Mononuclear cell (primary cell): Measurements from ENCODE around the gene STARD5. TPM values are rescaled to one million over a fixed set of nuclear protein-coding genes. Genes with fewer than 3 reads are reported as not detected.
A peak's percentile ranks its signal among the peaks of the same experiment; 100 is the strongest.

ENCODE experiments used
- H3K27me3 ChIP-seq: 2 replicates; pipeline ENCODE4 v1.6.0; 2011; ENCODE audit warnings: low read length, control low read depth; ENCODE audit not compliant: insufficient read depth
- H3K4me1 ChIP-seq: 2 replicates; pipeline ENCODE4 v1.5.1; 2011; ENCODE audit warnings: mild to moderate bottlenecking, low read length, control low read depth; ENCODE audit not compliant: insufficient read depth
- H3K4me3 ChIP-seq: 2 replicates; pipeline ENCODE4 v1.5.1; 2011; ENCODE audit warnings: mild to moderate bottlenecking, low read length, moderate library complexity
- H3K9me3 ChIP-seq: 2 replicates; pipeline ENCODE4 v1.5.1; 2011; ENCODE audit warnings: low read depth, mild to moderate bottlenecking, control low read depth, low read length
- total RNA-seq: library from RNA; depleted of rRNA; stranded (reverse); fragments of >200 nt; gene quantifications from one replicate; pipeline ENCODE4 v1.2.3, GENCODE V29; 2012

STARD5 gene
- total RNA-seq, 1 donor = 14.1 TPM

GRCh38 chr15:81310480-81310879 is 13.5 kb downstream of the STARD5 start:
- H3K4me1 ChIP-seq = peaks cover 77% of the 10 kb centered on the region

GRCh38 chr15:81309647-81310450 is 14.1 kb downstream of the STARD5 start:
- no peaks in the 10 kb centered on the region for H3K27me3 ChIP-seq
- H3K9me3 ChIP-seq = no peaks in the 10 kb centered on the region
- H3K4me3 ChIP-seq = no peak overlapping the region
- H3K4me1 ChIP-seq = peaks cover 77% of the 10 kb centered on the region

More at GRCh38 chr15:81310480-81310879, 13.5 kb downstream of the STARD5 start:
- no peaks in the 10 kb centered on the region for H3K9me3 ChIP-seq
- no peak overlapping the region for H3K4me3 ChIP-seq
- no peaks in the 10 kb centered on the region for H3K27me3 ChIP-seq

- H3K27me3 ChIP-seq = no peaks in the 10 kb centered on the region
- H3K4me3 ChIP-seq = no peak overlapping the region
- H3K9me3 ChIP-seq = no peaks in the 10 kb centered on the region
- peaks cover 80% of the 10 kb centered on the region for H3K4me1 ChIP-seq
Measured at GRCh38 chr15:81308260-81308659, 15.7 kb downstream of the STARD5 start.

- Histone ChIP-seq H3K4me1 (peaks cover 84% of the 10 kb centered on the region), H3K4me3 (no peak overlapping the region), H3K9me3 (no peaks in the 10 kb centered on the region), H3K27me3 (no peaks in the 10 kb centered on the region)
Measured at GRCh38 chr15:81304226-81304625, 19.7 kb downstream of the STARD5 start.

GRCh38 chr15:81303244-81304225 is 20.4 kb downstream of the STARD5 start:
- peaks cover 91% of the 10 kb centered on the region for H3K4me1 ChIP-seq
- H3K4me3 ChIP-seq = peak overlapping the region; percentile 90
- H3K27me3 ChIP-seq = no peaks in the 10 kb centered on the region
- no peaks in the 10 kb centered on the region for H3K9me3 ChIP-seq

- Histone ChIP-seq H3K27me3 (no peaks in the 10 kb centered on the region), H3K9me3 (no peaks in the 10 kb centered on the region), H3K4me1 (peaks cover 98% of the 10 kb centered on the region), H3K4me3 (peak overlapping the region; percentile 90)
Measured at GRCh38 chr15:81302701-81303109, 21.2 kb downstream of the STARD5 start.

- H3K27me3 ChIP-seq = no peaks in the 10 kb centered on the region
- peak overlapping the region; percentile 90 for H3K4me3 ChIP-seq
- H3K4me1 ChIP-seq = peaks cover 90% of the 10 kb centered on the region
- H3K9me3 ChIP-seq = no peaks in the 10 kb centered on the region
Measured at GRCh38 chr15:81301815-81302399, 22.0 kb downstream of the STARD5 start.

GRCh38 chr15:81301385-81301784 is 22.6 kb downstream of the STARD5 start:
- Histone ChIP-seq H3K4me3 (peak overlapping the region; percentile 90), H3K9me3 (no peaks in the 10 kb centered on the region), H3K27me3 (no peaks in the 10 kb centered on the region), H3K4me1 (peaks cover 88% of the 10 kb centered on the region)

- H3K27me3 ChIP-seq = no peaks in the 10 kb centered on the region
- H3K9me3 ChIP-seq = no peaks in the 10 kb centered on the region
- H3K4me1 ChIP-seq = peaks cover 88% of the 10 kb centered on the region
- H3K4me3 ChIP-seq = peak overlapping the region; percentile 90
Measured at GRCh38 chr15:81299630-81300273, 24.2 kb downstream of the STARD5 start.

GRCh38 chr15:81299156-81299555 is 24.8 kb downstream of the STARD5 start:
- H3K4me1 ChIP-seq = peaks cover 88% of the 10 kb centered on the region
- H3K4me3 ChIP-seq = peak overlapping the region; percentile 90
- no peaks in the 10 kb centered on the region for H3K9me3 ChIP-seq
- H3K27me3 ChIP-seq = no peaks in the 10 kb centered on the region

- no peaks in the 10 kb centered on the region for H3K27me3 ChIP-seq
- no peaks in the 10 kb centered on the region for H3K9me3 ChIP-seq
- peak overlapping the region; percentile 90 for H3K4me3 ChIP-seq
- H3K4me1 ChIP-seq = peaks cover 88% of the 10 kb centered on the region
Measured at GRCh38 chr15:81298611-81299010, 25.3 kb downstream of the STARD5 start.

GRCh38 chr15:81297603-81298575 is 26.1 kb downstream of the STARD5 start:
- H3K4me3 ChIP-seq = peak overlapping the region; percentile 90
- H3K9me3 ChIP-seq = no peaks in the 10 kb centered on the region
- H3K4me1 ChIP-seq = peaks cover 88% of the 10 kb centered on the region
- H3K27me3 ChIP-seq = no peaks in the 10 kb centered on the region

GRCh38 chr15:81297147-81297572 is 26.8 kb downstream of the STARD5 start:
- H3K4me3 ChIP-seq = peak overlapping the region; percentile 90
- H3K4me1 ChIP-seq = peaks cover 88% of the 10 kb centered on the region
- H3K9me3 ChIP-seq = no peaks in the 10 kb centered on the region
- no peaks in the 10 kb centered on the region for H3K27me3 ChIP-seq
